Nucleus accumbens (tissue), 56 donors: Measurements from ENCODE around the gene CFAP97.
"Not testable (repeated sequence)": the region's sequence is repeated elsewhere in the genome, so short reads cannot be mapped to it uniquely, and the experiment has no call there.

Experiments
- DNase-seq, 56 donors: peaks; one replicate each; lab custom pipeline; 2025; lab: John Stamatoyannopoulos, UW

The CFAP97 gene

GRCh38 chr4:185202984-185203485 is 765 bp downstream of the CFAP97 start:
- peak in 2 of 56 donors; percentile 22 to 37 for DNase-seq

- DNase-seq, result no peak
Measured at GRCh38 chr4:185201977-185202962, 1.5 kb downstream of the CFAP97 start.

GRCh38 chr4:185198189-185198588 is 5.6 kb downstream of the CFAP97 start:
- not testable (repeated sequence) for DNase-seq

- DNase-seq, result no peak
Measured at GRCh38 chr4:185196437-185196836, 7.4 kb downstream of the CFAP97 start.

GRCh38 chr4:185194924-185195888 is 8.6 kb downstream of the CFAP97 start:
- DNase-seq, result no peak

GRCh38 chr4:185192059-185192458 is 11.7 kb downstream of the CFAP97 start:
- no peak for DNase-seq

- DNase-seq, result no peak
Measured at GRCh38 chr4:185190306-185190856, 13.4 kb downstream of the CFAP97 start.

GRCh38 chr4:185189606-185190305 is 14.0 kb downstream of the CFAP97 start:
- DNase-seq, result no peak

GRCh38 chr4:185186769-185187168 is 17.0 kb downstream of the CFAP97 start:
- no peak for DNase-seq

- peak in 48 of 56 donors; percentile 1 to 90 (median 41) for DNase-seq
Measured at GRCh38 chr4:185183622-185184281, 20.0 kb downstream of the CFAP97 start.

GRCh38 chr4:185182239-185182638 is 21.6 kb downstream of the CFAP97 start:
- DNase-seq, result no peak

GRCh38 chr4:185179488-185179887 is 24.3 kb downstream of the CFAP97 start:
- no peak for DNase-seq

GRCh38 chr4:185171373-185172071 is 32.3 kb downstream of the CFAP97 start:
- no peak for DNase-seq

GRCh38 chr4:185167234-185167633 is 36.6 kb downstream of the CFAP97 start:
- DNase-seq, result no peak

- no peak for DNase-seq
Measured at GRCh38 chr4:185165605-185166063, 38.2 kb downstream of the CFAP97 start.

- no peak for DNase-seq
Measured at GRCh38 chr4:185151296-185151695, 52.5 kb downstream of the CFAP97 start.

GRCh38 chr4:185149392-185149791 is 54.4 kb downstream of the CFAP97 start:
- DNase-seq, result no peak

- peak in 2 of 56 donors; percentile 9 to 20 for DNase-seq
Measured at GRCh38 chr4:185145572-185145971, 58.2 kb downstream of the CFAP97 start.
